Skeletal muscle tissue (tissue), 4 donors: ENCODE data around the gene GORASP2. TPM values are rescaled to one million over a fixed set of nuclear protein-coding genes. Genes with fewer than 3 reads are reported as not detected.

Experiments used
- H3K27ac ChIP-seq: one replicate; pipeline ENCODE4 v1.7.0; 2013; ENCODE audit warnings: mild to moderate bottlenecking, low read depth, low read length, inconsistent platforms
- H3K27me3 ChIP-seq, 3 donors: one replicate each; pipeline ENCODE4 v1.7.0; 2013; ENCODE audit warnings: low read length in 3 of 3; ENCODE audit not compliant: control insufficient read depth in 3 of 3, insufficient read depth in 3 of 3
- H3K36me3 ChIP-seq, 3 donors: one replicate each; pipeline ENCODE4 v1.7.0; 2013; ENCODE audit warnings: low read length in 3 of 3; ENCODE audit not compliant: control insufficient read depth in 3 of 3, insufficient read depth in 3 of 3
- H3K4me1 ChIP-seq, 3 donors: one replicate each; pipeline ENCODE4 v1.7.0; 2013; ENCODE audit warnings: low read length in 3 of 3, mild to moderate bottlenecking in 3 of 3; ENCODE audit not compliant: control insufficient read depth in 3 of 3, insufficient read depth in 3 of 3
- H3K4me3 ChIP-seq, 3 donors: one replicate each; pipeline ENCODE4 v1.7.0; 2013; ENCODE audit warnings: low read length in 3 of 3
- H3K9ac ChIP-seq, 3 donors: one replicate each; pipeline ENCODE4 v1.7.0; 2013; ENCODE audit warnings: low read length in 3 of 3, mild to moderate bottlenecking in 3 of 3, moderate library complexity in 2 of 3, low read depth in 1 of 3
- H3K9me3 ChIP-seq, 3 donors: one replicate each; pipeline ENCODE4 v1.7.0; 2013; ENCODE audit warnings: low read length in 3 of 3; ENCODE audit not compliant: control insufficient read depth in 3 of 3
- total RNA-seq: library from RNA; depleted of rRNA; stranded (reverse); fragments of >200 nt; gene quantifications from one replicate; pipeline ENCODE4 v1.2.3, GENCODE V29; 2014
- donor health status: Osteomylitis.

GORASP2 gene
- 22.4 TPM for total RNA-seq

GRCh38 chr2:170928824-170929685 is at the start of gene GORASP2:
Gene GORASP2, plus strand, starts transcription at chr2:170929253. Its CDS starts 88 bp downstream, at chr2:170929341.
- peak within 1 kb of the TSS; percentile 90 to 97 (median 92) for H3K4me3 ChIP-seq
- H3K9me3 ChIP-seq: no peaks in the 10 kb centered on the region
- no peaks in the 10 kb centered on the region for H3K36me3 ChIP-seq
- peak within 1 kb of the TSS; percentile 89 to 90 (median 89) for H3K9ac ChIP-seq
- peak within 1 kb of the TSS; percentile 91 for H3K27ac ChIP-seq
- H3K27me3 ChIP-seq: no peaks in the 10 kb centered on the region
- peaks cover 11 to 30% (median 20%) of the 10 kb centered on the region in 3 donors for H3K4me1 ChIP-seq

GRCh38 chr2:170881840-170882239 is 47.2 kb upstream of the GORASP2 start:
- no peaks in the 10 kb centered on the region for H3K36me3 ChIP-seq
- H3K9ac ChIP-seq: no peak overlapping the region
- no peaks in the 10 kb centered on the region for H3K9me3 ChIP-seq
- H3K4me3 ChIP-seq: no peak overlapping the region
- H3K27ac ChIP-seq: no peak overlapping the region
- no peaks in the 10 kb centered on the region for H3K4me1 ChIP-seq
- peaks cover 0 to 4% (median 0%) of the 10 kb centered on the region in 3 donors for H3K27me3 ChIP-seq

GRCh38 chr2:170882758-170883157 is 46.3 kb upstream of the GORASP2 start:
- H3K9me3 ChIP-seq: no peaks in the 10 kb centered on the region
- H3K36me3 ChIP-seq: no peaks in the 10 kb centered on the region
- no peak overlapping the region for H3K4me3 ChIP-seq
- peaks cover 0 to 4% (median 0%) of the 10 kb centered on the region in 3 donors for H3K27me3 ChIP-seq
- H3K9ac ChIP-seq: no peak overlapping the region
- H3K4me1 ChIP-seq: no peaks in the 10 kb centered on the region
- H3K27ac ChIP-seq: no peak overlapping the region

DNA sequence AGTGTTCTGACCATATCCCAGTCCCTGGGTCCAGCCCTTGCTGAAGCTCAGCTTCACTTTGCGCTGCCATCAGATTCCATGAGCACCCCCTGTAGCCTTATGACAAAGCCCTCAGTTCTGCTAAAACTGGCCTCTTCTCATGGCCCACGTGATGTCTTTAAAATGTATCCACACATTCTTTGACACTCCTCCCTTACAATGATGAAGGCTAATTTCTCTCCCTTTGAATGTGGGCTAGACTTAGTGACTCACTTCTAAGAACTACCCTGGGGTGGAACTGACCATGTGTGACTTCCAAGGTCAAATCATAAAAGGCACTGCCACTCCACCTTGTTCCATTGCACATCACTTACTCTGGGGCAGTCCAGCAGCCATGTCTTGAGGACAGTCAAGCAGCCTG is 45.4 kb upstream of the GORASP2 start:
- H3K4me3 ChIP-seq: no peak overlapping the region
- no peak overlapping the region for H3K27ac ChIP-seq
- H3K36me3 ChIP-seq: no peaks in the 10 kb centered on the region
- no peaks in the 10 kb centered on the region for H3K4me1 ChIP-seq
- H3K27me3 ChIP-seq: peaks cover 0 to 4% (median 0%) of the 10 kb centered on the region in 3 donors
- H3K9ac ChIP-seq: no peak overlapping the region
- no peaks in the 10 kb centered on the region for H3K9me3 ChIP-seq

GRCh38 chr2:170885130-170885791 is 43.8 kb upstream of the GORASP2 start:
- Histone ChIP-seq H3K27me3 (peaks cover 0 to 4% (median 0%) of the 10 kb centered on the region in 3 donors), H3K27ac (no peak overlapping the region), H3K4me1 (no peaks in the 10 kb centered on the region), H3K36me3 (no peaks in the 10 kb centered on the region), H3K9me3 (no peaks in the 10 kb centered on the region), H3K4me3 (no peak overlapping the region), H3K9ac (no peak overlapping the region)

- Histone ChIP-seq H3K4me3 (no peak overlapping the region), H3K27ac (no peak overlapping the region), H3K4me1 (no peaks in the 10 kb centered on the region), H3K9me3 (no peaks in the 10 kb centered on the region), H3K27me3 (peaks cover 0 to 4% (median 0%) of the 10 kb centered on the region in 3 donors), H3K9ac (no peak overlapping the region), H3K36me3 (no peaks in the 10 kb centered on the region)
These were observed 42.7 kb upstream of the GORASP2 start for GRCh38 chr2:170886386-170886785.

GRCh38 chr2:170887496-170887895 is 41.6 kb upstream of the GORASP2 start:
- Histone ChIP-seq H3K27ac (no peak overlapping the region), H3K9ac (no peak overlapping the region), H3K27me3 (peaks cover 0 to 4% (median 0%) of the 10 kb centered on the region in 3 donors), H3K4me1 (no peaks in the 10 kb centered on the region), H3K4me3 (no peak overlapping the region), H3K36me3 (no peaks in the 10 kb centered on the region), H3K9me3 (no peaks in the 10 kb centered on the region)

DNA sequence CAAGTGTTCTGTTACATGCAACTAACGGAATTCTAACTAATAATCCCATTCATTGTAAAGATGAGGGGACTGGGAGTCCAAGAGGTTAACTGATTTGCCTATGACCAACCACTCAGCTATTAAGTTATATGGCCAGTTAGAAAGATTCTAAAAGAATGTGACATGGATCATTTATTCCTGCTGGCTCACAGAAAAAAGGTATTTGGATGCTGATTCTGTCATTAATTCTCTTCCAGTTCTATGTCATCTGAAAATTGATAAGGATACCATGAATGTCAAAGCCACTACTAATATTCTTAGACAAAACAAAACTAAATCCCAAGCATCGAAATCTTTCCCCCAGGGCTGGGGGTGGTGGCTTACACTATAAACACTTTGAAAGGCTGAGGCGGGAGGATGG is 41.2 kb upstream of the GORASP2 start:
- Histone ChIP-seq H3K36me3 (no peaks in the 10 kb centered on the region), H3K27me3 (peaks cover 0 to 4% (median 0%) of the 10 kb centered on the region in 3 donors), H3K9ac (no peak overlapping the region), H3K4me1 (no peaks in the 10 kb centered on the region), H3K27ac (no peak overlapping the region), H3K9me3 (no peaks in the 10 kb centered on the region), H3K4me3 (no peak overlapping the region)

- Histone ChIP-seq H3K4me1 (no peaks in the 10 kb centered on the region), H3K9me3 (no peaks in the 10 kb centered on the region), H3K27ac (no peak overlapping the region), H3K4me3 (no peak overlapping the region), H3K27me3 (no peaks in the 10 kb centered on the region), H3K36me3 (no peaks in the 10 kb centered on the region), H3K9ac (no peak overlapping the region)
These were observed 37.2 kb upstream of the GORASP2 start for GRCh38 chr2:170891893-170892292.

GRCh38 chr2:170892391-170892951 is 36.6 kb upstream of the GORASP2 start:
- no peaks in the 10 kb centered on the region for H3K9me3 ChIP-seq
- no peaks in the 10 kb centered on the region for H3K4me1 ChIP-seq
- H3K9ac ChIP-seq: no peak overlapping the region
- H3K36me3 ChIP-seq: no peaks in the 10 kb centered on the region
- no peaks in the 10 kb centered on the region for H3K27me3 ChIP-seq
- H3K4me3 ChIP-seq: no peak overlapping the region
- H3K27ac ChIP-seq: no peak overlapping the region
